Measurements from ENCODE around the gene LPCAT3.

Gene LPCAT3

DNA sequence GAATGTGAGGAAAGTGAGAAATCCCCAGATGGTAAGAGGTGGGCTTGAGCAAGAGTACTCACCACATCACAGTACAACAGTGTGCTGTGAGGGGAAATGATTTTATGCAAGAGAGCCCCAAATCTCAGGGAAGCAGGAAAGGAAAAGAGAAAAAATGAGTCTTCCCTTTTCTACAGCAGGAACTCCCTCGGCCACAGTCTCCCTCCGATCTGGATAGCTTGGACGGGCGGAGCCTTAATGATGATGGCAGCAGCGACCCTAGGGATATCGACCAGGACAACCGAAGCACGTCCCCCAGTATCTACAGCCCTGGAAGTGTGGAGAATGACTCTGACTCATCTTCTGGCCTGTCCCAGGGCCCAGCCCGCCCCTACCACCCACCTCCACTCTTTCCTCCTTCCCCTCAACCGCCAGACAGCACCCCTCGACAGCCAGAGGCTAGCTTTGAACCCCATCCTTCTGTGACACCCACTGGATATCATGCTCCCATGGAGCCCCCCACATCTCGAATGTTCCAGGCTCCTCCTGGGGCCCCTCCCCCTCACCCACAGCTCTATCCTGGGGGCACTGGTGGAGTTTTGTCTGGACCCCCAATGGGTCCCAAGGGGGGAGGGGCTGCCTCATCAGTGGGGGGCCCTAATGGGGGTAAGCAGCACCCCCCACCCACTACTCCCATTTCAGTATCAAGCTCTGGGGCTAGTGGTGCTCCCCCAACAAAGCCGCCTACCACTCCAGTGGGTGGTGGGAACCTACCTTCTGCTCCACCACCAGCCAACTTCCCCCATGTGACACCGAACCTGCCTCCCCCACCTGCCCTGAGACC lies 82.7 kb downstream of the LPCAT3 start:
- DNase-seq (ENCODE audit: low spot score) = no peak
- in situ Hi-C loops (cut with MboI; ENCODE audit: low pct_unique_long_range_greater_than_20kb, low sequenced_read_pairs, unreplicated experiment) = loop anchor here (25.0 kb wide), 1 partner anchor 177 kb away; the partner anchor contains the start of gene C1RL
- TF ChIP-seq, protein P1, sequence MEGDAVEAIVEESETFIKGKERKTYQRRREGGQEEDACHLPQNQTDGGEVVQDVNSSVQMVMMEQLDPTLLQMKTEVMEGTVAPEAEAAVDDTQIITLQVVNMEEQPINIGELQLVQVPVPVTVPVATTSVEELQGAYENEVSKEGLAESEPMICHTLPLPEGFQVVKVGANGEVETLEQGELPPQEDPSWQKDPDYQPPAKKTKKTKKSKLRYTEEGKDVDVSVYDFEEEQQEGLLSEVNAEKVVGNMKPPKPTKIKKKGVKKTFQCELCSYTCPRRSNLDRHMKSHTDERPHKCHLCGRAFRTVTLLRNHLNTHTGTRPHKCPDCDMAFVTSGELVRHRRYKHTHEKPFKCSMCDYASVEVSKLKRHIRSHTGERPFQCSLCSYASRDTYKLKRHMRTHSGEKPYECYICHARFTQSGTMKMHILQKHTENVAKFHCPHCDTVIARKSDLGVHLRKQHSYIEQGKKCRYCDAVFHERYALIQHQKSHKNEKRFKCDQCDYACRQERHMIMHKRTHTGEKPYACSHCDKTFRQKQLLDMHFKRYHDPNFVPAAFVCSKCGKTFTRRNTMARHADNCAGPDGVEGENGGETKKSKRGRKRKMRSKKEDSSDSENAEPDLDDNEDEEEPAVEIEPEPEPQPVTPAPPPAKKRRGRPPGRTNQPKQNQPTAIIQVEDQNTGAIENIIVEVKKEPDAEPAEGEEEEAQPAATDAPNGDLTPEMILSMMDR (IDR thresholded peaks at IDR 0.05; ENCODE audit: extremely low read depth, insufficient read depth, missing control alignments) = no peak

DNA sequence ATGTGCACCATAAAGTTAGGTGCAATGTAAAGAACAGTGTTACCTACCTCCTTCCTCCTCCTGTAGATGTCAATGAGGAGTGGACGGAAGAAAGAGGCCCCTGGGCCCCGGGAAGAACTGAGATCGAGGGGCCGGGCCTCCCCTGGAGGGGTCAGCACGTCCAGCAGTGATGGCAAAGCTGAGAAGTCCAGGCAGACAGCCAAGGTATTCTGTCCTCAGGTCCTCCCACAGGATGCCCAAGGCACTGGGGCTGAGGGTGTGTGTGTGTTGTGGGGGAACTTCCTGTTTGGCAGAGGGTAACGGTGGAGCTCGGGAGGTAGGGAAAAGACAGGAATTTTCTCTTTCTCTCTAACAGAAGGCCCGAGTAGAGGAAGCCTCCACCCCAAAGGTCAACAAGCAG lies 84.2 kb downstream of the LPCAT3 start:
- in situ Hi-C loops (cut with MboI; ENCODE audit: low pct_unique_long_range_greater_than_20kb, low sequenced_read_pairs, unreplicated experiment) = loop anchor here (25.0 kb wide), 1 partner anchor 178 kb away; the partner anchor contains the start of gene C1RL
- no peak for DNase-seq (ENCODE audit: low spot score)
- TF ChIP-seq, protein P1 (IDR thresholded peaks at IDR 0.05; ENCODE audit: extremely low read depth, insufficient read depth, missing control alignments) = no peak

DNA sequence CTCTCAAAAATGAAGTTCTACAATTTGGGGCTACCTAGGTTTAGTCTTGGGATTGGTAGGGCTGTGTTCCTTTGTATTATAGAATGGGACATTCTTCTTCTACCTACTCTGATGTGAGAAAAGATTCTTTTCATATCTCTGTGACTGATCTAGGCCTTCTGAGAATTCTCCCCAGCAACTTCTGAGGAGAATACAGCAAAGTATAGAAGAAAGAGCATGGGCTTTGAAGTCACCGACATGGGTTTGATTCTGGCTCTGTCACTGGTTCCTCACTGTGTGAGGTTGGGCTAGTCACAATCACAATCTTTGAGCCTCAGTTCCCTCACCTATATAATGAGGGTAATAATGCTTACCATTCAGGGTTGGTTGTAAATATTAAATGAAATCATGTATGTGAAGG lies 85.5 kb downstream of the LPCAT3 start:
- in situ Hi-C loops (cut with MboI; ENCODE audit: low pct_unique_long_range_greater_than_20kb, low sequenced_read_pairs, unreplicated experiment) = loop anchor here (25.0 kb wide), 1 partner anchor 180 kb away; the partner anchor contains the start of gene C1RL
- DNase-seq (ENCODE audit: low spot score) = no peak
- TF ChIP-seq, protein P1 (IDR thresholded peaks at IDR 0.05; ENCODE audit: extremely low read depth, insufficient read depth, missing control alignments) = no peak

DNA sequence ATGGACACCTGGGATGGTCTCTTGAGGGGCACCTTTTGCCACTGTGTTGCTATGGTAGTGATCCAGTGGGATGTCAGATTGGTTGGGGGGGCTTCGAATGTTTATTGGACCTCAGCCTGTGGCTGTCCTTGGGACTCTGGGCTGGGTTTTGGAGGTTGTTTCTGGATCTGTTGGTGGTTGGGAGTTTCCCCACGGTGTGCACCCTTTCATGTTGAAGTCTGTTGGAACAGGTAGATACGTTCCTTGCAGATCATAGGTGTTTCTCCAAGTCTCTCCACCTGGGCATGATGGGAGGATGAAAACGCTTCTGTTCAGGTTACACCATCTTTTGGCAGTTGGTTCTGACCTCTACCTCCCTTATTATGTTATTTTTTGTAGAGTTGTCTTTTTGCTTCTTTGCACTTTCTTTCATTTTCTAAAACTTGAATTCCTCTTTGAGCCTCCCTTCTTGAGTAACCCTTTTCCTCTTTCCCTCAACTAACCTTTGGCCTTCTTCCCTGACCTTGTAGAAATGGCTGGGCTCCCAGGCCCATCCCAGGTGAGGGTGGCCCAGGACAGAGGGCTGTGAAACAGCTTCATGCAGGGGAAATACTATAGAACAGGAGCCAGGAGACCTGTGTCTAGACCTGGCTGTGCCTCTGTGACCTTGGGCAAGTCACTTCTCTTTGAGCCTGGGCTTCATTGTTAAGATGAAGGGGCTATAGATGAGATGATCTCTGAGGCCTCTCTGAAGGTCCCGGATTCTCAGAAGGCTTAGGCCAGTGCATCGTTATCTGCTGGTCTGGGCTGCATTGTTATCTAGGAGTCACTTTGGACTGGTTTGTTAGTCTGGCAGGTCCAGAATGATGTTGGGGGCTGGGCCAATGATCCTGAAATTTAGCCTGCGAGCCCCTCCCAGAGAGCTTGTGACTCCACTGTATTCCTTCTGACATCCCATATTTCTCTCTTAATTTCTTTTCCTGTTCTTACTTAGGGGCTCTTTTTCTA lies 88.5 kb downstream of the LPCAT3 start:
- in situ Hi-C loops (cut with MboI; ENCODE audit: low pct_unique_long_range_greater_than_20kb, low sequenced_read_pairs, unreplicated experiment) = loop anchor here (25.0 kb wide), 1 partner anchor 183 kb away; the partner anchor contains the start of gene C1RL
- DNase-seq (ENCODE audit: low spot score) = no peak
- TF ChIP-seq, protein P1 (IDR thresholded peaks at IDR 0.05; ENCODE audit: extremely low read depth, insufficient read depth, missing control alignments) = no peak

DNA sequence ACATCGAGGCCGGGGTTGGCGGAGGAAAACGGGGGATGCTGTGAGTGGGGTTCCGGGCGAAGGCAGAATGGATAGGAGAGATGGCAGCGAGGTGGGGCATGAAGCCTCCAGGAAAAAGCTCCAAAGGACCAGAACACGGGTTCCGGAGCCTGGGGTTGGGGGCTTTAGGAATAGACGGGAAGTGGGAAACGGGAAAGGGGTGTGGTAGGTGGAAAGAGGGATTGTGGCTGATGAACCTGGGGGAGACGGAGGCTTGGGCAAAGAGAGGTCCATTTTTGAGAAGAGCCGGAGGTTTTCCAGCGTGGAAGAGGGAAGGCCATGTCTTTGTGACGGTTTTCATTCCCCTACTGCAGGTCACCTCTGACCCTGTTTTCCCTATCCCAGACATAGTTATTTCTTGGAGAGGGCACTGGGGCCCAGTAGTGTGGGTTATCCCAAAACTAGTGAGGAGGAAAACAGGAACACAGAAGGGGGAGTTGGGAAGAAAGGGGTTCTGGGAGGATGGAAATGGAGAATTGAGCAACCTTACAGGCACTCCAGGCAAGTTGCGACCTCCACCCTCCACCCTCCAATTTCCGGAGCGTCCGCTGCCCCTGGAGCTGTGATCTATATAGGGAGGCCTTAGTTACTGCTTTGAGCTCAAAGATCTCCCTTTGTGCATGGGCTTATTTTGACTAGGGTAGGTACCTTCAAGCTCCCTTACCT lies 89.4 kb downstream of the LPCAT3 start:
- in situ Hi-C loops (cut with MboI; ENCODE audit: low pct_unique_long_range_greater_than_20kb, low sequenced_read_pairs, unreplicated experiment) = loop anchor here (25.0 kb wide), 1 partner anchor 183 kb away; the partner anchor contains the start of gene C1RL
- TF ChIP-seq, protein P1 (IDR thresholded peaks at IDR 0.05; ENCODE audit: extremely low read depth, insufficient read depth, missing control alignments) = no peak

More for the DNA sequence above, 89.4 kb downstream of the LPCAT3 start:
- no peak for DNase-seq (ENCODE audit: low spot score)
